ENCODE measurements around the gene GRIA3. TPM values are rescaled to one million over a fixed set of nuclear protein-coding genes. Genes with fewer than 3 reads are reported as not detected.
"Not testable (repeated sequence)": the region's sequence is repeated elsewhere in the genome, so short reads cannot be mapped to it uniquely, and the experiment has no call there.

Gene GRIA3
- total RNA-seq, 1 experiment from 2014 or later = not detected

- ChIA-PET CTCF (no interaction called here), POLR2A (ENCODE audit: low non-redundant PET) (no interaction called here)
- DNase-seq (ENCODE audit: low spot score) = no peak
- Histone ChIP-seq H3K4me1 (ENCODE audit: insufficient read depth, low read length, poor library complexity, severe bottlenecking) (no peaks in the 10 kb centered on the region), H3K27ac (ENCODE audit: low read depth, low read length, poor library complexity, severe bottlenecking) (no peak overlapping the region), H3K9me3 (ENCODE audit: low read depth, low read length, poor library complexity, severe bottlenecking) (no peaks in the 10 kb centered on the region), H3K27me3 (replicated peaks; ENCODE audit: insufficient read depth, low read depth, low read length, poor library complexity) (no peaks in the 10 kb centered on the region), H3K4me3 (ENCODE audit: low read depth, low read length, poor library complexity, severe bottlenecking) (no peak overlapping the region), H3K36me3 (ENCODE audit: insufficient read depth, low read length, poor library complexity, severe bottlenecking) (no peaks in the 10 kb centered on the region)
- no TSS peak for BruUV-seq (replicated peaks)
- intact Hi-C loops (cut with micrococcal nuclease; ENCODE audit: unreplicated experiment) = no loop called here
- no peak for TF ChIP-seq EZH2 (IDR thresholded peaks at IDR 0.05; ENCODE audit: borderline replicate concordance, low read depth, low read length, poor library complexity, severe bottlenecking)
- TF ChIP-seq, protein P1, sequence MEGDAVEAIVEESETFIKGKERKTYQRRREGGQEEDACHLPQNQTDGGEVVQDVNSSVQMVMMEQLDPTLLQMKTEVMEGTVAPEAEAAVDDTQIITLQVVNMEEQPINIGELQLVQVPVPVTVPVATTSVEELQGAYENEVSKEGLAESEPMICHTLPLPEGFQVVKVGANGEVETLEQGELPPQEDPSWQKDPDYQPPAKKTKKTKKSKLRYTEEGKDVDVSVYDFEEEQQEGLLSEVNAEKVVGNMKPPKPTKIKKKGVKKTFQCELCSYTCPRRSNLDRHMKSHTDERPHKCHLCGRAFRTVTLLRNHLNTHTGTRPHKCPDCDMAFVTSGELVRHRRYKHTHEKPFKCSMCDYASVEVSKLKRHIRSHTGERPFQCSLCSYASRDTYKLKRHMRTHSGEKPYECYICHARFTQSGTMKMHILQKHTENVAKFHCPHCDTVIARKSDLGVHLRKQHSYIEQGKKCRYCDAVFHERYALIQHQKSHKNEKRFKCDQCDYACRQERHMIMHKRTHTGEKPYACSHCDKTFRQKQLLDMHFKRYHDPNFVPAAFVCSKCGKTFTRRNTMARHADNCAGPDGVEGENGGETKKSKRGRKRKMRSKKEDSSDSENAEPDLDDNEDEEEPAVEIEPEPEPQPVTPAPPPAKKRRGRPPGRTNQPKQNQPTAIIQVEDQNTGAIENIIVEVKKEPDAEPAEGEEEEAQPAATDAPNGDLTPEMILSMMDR (conservative IDR thresholded peaks at IDR 0.05; ENCODE audit: low read depth, low read length) = no peak
These were observed 93.7 kb downstream of the GRIA3 start for GRCh38 chrX:123277821-123278220.

- no peaks in the 10 kb centered on the region for H3K27me3 ChIP-seq (replicated peaks; ENCODE audit: insufficient read depth, low read depth, low read length, poor library complexity)
- intact Hi-C loops (cut with micrococcal nuclease; ENCODE audit: unreplicated experiment) = no loop called here
- H3K9me3 ChIP-seq (ENCODE audit: low read depth, low read length, poor library complexity, severe bottlenecking) = no peaks in the 10 kb centered on the region
- H3K36me3 ChIP-seq (ENCODE audit: insufficient read depth, low read length, poor library complexity, severe bottlenecking) = no peaks in the 10 kb centered on the region
- no peak overlapping the region for H3K27ac ChIP-seq (ENCODE audit: low read depth, low read length, poor library complexity, severe bottlenecking)
- no peaks in the 10 kb centered on the region for H3K4me1 ChIP-seq (ENCODE audit: insufficient read depth, low read length, poor library complexity, severe bottlenecking)
- H3K4me3 ChIP-seq (ENCODE audit: low read depth, low read length, poor library complexity, severe bottlenecking) = no peak overlapping the region
- BruUV-seq (replicated peaks) = no TSS peak
- CTCF ChIA-PET = no interaction called here
- TF ChIP-seq, protein P1 (conservative IDR thresholded peaks at IDR 0.05; ENCODE audit: low read depth, low read length) = no peak
- TF ChIP-seq EZH2 (IDR thresholded peaks at IDR 0.05; ENCODE audit: borderline replicate concordance, low read depth, low read length, poor library complexity, severe bottlenecking) = no peak
- POLR2A ChIA-PET (ENCODE audit: low non-redundant PET) = no interaction called here
- no peak for DNase-seq (ENCODE audit: low spot score)
These were observed 98.2 kb downstream of the GRIA3 start for GRCh38 chrX:123282241-123282640.

GRCh38 chrX:123283407-123283806 is 99.3 kb downstream of the GRIA3 start:
- DNase-seq (ENCODE audit: low spot score); CTCF ChIA-PET; H3K27ac ChIP-seq (ENCODE audit: low read depth, low read length, poor library complexity, severe bottlenecking); POLR2A ChIA-PET (ENCODE audit: low non-redundant PET); BruUV-seq (replicated peaks); H3K4me1 ChIP-seq (ENCODE audit: insufficient read depth, low read length, poor library complexity, severe bottlenecking); H3K4me3 ChIP-seq (ENCODE audit: low read depth, low read length, poor library complexity, severe bottlenecking); intact Hi-C loops (cut with micrococcal nuclease; ENCODE audit: unreplicated experiment); H3K9me3 ChIP-seq (ENCODE audit: low read depth, low read length, poor library complexity, severe bottlenecking); H3K36me3 ChIP-seq (ENCODE audit: insufficient read depth, low read length, poor library complexity, severe bottlenecking); H3K27me3 ChIP-seq (replicated peaks; ENCODE audit: insufficient read depth, low read depth, low read length, poor library complexity): not testable (repeated sequence)

DNA sequence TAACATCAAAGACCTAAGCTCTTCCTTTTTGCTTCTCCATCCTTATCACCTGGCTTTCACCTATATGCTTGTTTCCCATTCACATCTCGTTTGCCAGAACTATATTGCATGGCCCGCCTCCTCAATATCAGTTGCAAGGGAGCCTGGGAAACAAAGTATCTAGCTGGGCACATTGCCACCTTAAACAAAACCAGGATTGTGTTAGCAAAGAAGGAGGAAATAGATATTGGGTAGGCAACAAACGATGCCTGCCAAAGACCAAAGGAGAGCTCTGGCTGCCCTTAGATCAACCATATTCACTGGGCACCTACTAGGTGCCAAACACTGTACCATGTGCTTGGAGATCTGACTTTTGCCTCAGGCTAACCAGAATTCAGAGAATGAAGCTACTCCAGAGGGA is 107.5 kb downstream of the GRIA3 start:
- ChIA-PET CTCF (no interaction called here), POLR2A (ENCODE audit: low non-redundant PET) (no interaction called here)
- no TSS peak for BruUV-seq (replicated peaks)
- TF ChIP-seq EZH2 (IDR thresholded peaks at IDR 0.05; ENCODE audit: borderline replicate concordance, low read depth, low read length, poor library complexity, severe bottlenecking) = no peak
- TF ChIP-seq, protein P1 (conservative IDR thresholded peaks at IDR 0.05; ENCODE audit: low read depth, low read length) = no peak
- no peak overlapping the region for H3K27ac ChIP-seq (ENCODE audit: low read depth, low read length, poor library complexity, severe bottlenecking)
- H3K4me3 ChIP-seq (ENCODE audit: low read depth, low read length, poor library complexity, severe bottlenecking) = no peak overlapping the region
- H3K9me3 ChIP-seq (ENCODE audit: low read depth, low read length, poor library complexity, severe bottlenecking) = no peaks in the 10 kb centered on the region
- no peaks in the 10 kb centered on the region for H3K27me3 ChIP-seq (replicated peaks; ENCODE audit: insufficient read depth, low read depth, low read length, poor library complexity)
- intact Hi-C loops (cut with micrococcal nuclease; ENCODE audit: unreplicated experiment) = no loop called here
- H3K4me1 ChIP-seq (ENCODE audit: insufficient read depth, low read length, poor library complexity, severe bottlenecking) = no peaks in the 10 kb centered on the region
- DNase-seq (ENCODE audit: low spot score) = no peak
- no peaks in the 10 kb centered on the region for H3K36me3 ChIP-seq (ENCODE audit: insufficient read depth, low read length, poor library complexity, severe bottlenecking)
